Suppressor macrophage treated with lipopolysaccharide for 4 hours (primary cell): ENCODE measurements around the gene CCDC190.
A peak's percentile ranks its signal among the peaks of the same experiment; 100 is the strongest.
"Not testable (repeated sequence)": the region's sequence is repeated elsewhere in the genome, so short reads cannot be mapped to it uniquely, and the experiment has no call there.

ENCODE experiments used
- DNase-seq: peaks from one replicate; pipeline ENCODE4 v3.0.0-alpha.2; 2020

CCDC190 gene

DNA sequence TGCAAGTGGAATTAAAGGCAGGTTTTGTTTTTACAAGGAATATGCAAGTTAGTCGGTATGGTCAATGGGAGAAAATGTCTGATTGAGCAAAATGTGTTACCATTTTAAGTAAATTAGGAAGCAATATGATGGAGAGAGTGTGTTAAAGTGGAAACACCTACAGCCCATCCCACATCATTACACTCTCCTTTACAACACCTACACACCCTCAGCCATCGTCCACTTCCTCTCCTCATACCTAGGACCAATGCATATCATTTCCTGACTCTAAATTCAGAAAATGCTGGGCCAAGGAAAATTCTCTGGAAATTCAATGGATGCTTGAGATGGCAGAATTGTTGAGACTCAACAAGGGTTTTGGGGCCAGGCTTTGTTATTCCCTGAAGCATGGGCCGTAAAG lies 16.4 kb upstream of the CCDC190 start:
- no peak for DNase-seq

DNA sequence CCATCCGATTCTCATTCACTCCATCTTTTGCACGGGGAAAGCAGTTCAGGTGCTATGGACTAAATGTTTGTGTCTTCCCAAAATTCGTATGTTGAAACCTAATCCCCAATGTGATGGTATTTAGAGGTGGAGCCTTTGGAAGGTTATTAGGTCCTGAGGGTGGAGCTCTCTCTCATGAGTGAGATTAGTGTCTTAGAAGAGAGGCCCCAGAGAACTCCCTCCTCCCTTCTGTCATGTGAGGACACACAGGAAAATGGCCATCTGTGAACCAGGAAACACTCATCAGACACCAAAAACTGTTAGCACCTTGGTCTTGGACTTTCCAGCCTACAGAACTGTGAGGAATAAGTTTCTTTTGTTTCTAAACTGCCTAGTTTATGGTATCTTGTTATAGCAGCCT lies 15.8 kb upstream of the CCDC190 start:
- no peak for DNase-seq

DNA sequence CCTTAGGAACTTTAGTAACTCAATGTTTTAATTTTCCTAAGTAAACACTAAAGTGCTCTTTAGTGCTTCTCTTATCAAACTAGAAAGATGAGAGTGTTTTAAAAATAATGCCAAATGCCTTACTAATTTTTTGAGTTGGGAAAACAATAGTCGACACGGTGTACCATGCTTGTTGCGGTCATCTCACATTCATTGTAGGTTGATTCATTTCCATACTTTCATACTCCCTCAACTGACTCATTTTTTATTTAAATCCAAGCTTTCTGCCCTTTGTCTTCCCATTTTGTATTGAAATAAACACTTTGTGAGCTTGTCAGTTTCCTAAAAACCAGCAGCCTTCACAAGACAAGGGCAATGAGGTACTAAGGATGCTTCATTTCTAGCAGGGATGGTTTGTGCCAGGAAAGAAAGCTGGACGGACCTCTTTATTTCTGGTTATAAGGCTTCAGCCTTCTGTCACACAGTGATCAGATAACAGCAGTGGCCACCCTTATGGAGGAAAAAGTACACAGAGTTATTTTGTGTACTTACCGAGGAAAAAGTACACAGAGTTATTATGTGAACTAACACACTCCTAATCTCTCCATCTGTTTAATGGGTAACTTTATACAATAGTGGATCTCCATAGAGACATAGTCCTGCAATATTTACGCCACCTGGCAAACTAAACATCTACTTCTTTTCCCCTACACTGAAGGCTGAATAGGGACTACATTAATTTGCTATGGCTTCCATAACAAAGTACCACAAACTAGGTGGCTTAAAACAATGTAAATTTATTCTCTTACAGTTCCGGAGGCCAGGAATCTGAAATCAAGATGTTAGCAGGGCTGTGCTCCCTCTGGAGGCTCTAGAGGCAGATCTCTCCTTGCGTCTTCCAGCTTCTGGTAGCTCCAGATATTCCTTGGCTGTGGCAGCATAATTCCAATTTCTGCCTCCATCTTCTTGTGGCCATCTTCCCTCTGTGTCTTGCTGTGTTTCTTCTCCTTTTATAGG lies 13.0 kb upstream of the CCDC190 start:
- DNase-seq: no peak

DNA sequence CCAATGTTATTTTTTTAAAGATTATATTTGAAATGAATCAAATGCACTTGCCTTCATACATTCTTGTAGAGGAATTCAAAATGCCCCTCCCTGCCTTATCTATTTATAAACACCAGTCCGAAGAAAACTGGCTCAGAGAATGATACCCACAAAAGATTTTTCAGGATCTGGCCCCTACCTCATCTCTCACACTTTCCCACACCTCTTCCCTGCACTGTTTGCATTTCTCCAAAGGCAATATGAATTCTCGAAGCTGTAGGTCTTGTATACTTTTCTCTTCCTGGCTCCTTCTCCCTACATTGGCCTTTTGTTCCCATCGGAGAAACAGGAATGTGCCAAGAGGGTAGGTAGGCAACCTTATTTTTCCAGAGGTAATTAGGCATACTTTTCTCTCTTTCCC lies 12.0 kb upstream of the CCDC190 start:
- DNase-seq: no peak

DNA sequence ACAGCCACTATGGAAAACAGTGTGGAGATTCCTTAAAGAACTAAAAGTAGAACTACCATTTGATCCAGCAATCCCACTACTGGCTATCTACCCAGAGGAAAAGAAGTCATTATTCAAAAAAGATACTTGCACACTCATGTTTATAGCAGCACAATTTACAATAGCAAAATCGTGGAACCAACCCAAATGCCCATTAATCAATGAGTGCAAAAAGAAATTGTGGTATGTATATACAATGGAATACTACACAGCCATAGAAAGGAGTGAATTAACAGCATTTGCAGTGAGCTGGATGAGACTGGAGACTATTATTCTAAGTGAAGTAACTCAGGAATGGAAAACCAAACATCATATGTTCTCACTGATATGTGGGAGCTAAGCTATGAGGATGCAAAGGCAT lies 10.4 kb upstream of the CCDC190 start:
- not testable (repeated sequence) for DNase-seq

DNA sequence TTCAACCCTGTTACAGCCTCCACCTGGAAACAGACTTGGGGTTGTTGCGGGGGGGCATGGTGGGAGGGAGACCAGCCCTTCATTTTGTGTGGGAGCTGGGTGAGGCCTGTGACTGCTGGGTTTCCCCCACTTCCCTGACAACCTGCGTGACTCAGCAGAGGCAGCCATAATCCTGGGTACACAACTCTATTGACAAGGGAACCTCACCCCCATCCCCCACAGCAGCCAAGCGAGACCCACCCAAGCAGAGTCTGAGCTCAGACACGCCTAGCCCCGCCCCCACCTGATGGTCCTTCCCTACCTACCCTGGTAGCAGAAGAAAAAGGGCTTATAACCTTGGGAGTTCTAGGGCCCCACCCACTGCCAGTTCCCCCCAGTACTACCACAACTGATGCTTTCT lies 8.0 kb upstream of the CCDC190 start:
- DNase-seq: no peak

DNA sequence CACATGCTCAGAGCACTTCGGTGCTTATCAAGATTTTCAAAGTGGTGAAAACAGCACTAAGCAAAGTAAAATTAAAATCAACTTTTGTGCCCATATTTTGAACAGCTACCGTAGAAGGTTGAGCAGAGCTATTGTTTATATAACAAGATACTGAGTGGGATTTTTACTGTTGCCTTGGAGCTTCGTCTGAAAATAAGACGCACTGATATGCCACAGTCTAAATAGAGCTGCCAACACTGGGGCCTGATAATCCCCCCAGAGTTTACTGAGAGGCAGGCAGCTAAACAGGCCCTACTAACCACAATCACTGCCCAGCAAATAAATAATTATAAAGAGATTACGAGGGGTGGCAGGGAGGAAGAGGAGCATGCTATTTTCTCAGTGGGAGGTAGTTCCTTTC lies 650 bp upstream of the CCDC190 start:
- DNase-seq: no peak

DNA sequence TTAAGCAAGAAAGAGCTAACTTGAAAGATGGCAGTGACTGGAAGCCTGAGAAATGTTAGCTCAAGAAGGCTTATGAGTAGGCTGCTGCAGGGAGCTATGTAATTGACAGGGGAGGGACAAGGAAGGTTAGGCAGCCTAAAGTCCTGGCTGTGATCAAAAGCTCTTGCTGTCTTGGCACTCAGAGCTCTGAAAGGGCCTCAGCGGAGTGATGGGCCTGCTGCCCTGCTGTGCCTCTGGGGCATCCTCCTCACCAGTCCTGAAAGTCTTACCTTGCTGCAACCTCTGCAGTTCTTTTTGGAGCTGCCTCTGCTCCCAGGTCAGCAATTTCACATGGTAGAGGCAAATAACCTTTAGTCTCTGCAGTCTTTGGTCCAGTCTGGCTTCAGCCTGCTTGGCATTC lies 1.8 kb downstream of the CCDC190 start:
- no peak for DNase-seq

DNA sequence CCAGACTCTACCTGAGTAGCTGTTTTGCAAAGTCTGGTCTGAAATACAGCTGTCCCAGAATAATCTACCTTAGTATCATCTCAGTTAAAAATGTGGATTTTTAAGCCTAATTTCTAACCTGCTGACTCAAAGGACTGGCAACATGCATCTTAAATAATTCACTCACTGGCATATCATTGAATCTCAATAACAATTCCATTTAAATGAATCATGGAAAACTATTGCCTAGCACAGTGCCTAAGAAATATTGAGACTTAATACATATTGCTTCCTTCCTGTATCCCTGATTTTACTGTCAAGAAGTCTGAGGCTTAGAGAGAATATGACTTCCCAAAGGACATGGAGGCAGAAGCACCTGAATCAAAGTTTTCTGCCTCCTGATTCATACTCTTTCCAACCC lies 3.1 kb downstream of the CCDC190 start:
- no peak for DNase-seq

DNA sequence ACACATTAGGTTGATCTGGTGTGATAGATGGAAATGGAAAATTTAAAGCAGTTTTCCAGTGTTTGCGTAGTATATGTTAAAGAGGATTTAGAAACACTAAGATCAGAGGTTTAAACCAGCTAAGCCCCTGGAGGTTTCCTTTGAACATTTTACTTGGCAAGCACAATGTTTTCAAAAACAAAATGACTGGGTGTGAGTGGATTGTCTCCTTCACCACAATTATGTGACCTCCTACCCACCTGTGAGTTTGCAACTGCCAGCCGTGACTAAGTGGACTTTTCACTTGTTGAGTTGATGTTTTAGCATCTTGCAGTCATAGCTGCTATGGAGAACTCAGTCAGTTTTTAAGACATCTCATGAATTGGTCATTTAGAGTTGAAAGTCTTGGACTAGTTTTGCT lies 4.7 kb downstream of the CCDC190 start:
- no peak for DNase-seq

DNA sequence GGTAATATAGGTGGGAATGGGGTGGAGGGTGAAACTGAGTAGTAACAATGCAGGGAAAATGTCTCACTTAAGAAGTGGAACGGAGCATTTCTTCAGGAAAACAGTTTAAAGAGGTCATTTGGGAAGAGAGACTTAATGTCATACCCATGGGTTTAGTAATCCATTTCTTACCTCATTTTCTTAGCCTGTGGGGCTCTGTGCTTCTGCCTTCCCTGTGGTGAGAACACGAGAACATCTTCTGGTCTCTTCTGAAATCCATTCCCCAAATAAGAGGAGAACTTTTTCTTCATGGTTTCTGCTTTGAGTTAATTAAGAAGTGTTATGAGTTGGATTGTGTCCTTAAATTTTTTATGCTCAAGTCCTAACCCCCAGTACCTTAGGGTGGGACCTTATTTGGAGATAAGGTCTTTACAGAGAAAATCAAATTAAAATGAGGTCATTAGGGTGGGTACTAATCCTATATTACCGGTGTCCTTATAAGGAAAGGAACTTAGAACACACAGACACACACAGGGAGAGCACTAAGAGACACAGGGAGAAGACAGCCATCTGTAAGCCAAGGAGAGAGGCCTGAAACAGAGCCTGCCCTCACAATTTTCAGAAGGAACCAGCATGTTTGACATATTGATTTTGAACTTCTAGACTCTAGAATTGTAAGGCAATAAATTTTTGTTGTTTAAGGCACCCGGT lies 5.4 kb downstream of the CCDC190 start:
- no peak for DNase-seq

DNA sequence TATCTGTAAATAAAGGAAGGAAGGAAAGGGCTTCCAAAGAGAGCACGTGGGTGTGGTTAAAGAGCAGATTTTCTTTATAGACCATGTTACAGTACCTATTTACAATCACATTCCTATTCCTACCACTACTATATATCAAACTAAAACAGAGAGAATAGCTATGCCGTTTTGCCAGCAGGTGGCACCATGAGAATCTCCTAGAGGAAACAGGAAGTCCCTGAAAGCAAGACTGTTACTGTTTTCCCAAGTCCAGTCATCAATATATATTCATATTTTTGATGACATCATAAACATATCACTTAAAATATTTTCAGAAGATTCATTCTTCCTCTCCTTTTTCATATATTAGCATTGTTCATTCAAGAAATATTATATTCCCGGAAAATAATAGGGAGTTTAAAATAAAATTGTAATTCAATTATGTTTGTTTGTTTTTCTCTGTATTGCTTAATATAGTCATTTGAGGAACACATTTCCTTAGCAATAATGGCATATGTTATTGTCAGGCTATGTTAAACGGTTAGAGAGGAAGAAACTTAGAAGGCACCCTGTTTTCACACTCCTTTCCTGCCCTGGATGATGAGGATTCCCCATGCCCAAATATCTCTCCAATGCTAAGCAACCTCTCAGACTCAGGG lies 6.6 kb downstream of the CCDC190 start:
- peak; percentile 73 for DNase-seq

DNA sequence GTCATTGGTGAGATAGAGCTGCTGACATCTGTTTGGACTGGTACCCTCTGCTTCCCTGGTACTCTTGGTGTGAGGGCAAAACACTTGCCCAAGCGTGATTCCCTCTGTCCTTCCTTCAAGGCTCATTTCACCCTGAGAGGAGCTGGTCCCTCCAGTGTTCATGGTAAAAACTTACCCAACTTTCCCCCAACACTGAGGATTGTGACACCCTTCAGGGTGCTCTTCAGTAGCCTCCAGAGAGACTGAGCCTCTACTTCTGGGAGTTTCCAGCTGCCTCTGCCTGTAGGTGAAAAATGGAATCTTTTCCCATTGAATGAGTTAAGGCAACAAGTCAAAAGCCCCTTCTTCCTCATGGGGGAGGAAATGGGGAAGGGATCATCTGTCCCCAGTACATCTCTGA lies 9.6 kb downstream of the CCDC190 start:
- no peak for DNase-seq

DNA sequence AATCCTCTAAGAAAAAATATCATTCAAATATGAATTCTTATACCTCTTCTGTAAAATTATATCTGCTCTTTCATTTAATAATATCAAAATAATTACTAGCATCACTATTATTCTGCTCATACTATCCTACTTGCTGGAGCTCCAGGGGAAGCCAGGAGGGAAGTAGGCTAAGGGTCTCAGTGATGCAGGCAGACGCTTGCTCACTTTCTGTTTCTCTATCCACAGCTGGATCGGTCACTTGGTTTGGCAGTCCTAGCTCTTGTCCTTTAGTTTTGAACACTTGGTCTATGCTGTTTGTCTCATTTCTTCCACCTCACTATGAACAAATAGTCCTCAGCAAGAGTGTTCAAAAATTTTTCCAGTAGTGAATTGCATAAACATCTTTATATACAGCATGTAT lies 11.3 kb downstream of the CCDC190 start:
- DNase-seq: no peak

DNA sequence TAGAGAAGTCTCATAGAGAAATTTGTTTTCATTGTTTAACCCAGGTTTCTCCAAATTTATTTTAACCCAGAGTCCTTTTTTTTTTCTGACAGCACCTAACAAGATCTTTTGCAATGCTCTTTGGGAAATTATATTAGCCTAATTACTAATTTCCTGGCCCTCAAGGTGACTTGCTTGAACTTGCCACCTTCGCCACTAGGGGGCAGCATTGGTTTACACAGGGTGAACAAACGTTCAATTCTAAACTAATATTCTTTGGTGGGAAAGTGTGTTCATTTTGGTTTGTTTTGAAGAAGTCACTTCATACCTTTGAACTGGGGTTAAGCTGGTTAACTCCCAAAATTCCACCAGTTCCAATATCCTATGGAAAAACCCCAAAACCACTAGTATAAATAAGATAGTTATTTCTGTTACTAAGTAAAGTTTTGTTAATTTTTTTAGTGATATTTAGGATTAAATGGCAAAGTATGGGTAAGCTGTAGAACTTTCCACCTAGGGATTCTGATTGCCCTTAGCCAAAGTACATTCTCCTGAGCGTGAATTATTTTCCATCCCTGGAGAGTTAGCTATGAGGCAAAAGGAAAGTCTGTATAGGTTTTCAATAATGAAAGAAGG lies 13.0 kb downstream of the CCDC190 start:
- peak; percentile 82 for DNase-seq

DNA sequence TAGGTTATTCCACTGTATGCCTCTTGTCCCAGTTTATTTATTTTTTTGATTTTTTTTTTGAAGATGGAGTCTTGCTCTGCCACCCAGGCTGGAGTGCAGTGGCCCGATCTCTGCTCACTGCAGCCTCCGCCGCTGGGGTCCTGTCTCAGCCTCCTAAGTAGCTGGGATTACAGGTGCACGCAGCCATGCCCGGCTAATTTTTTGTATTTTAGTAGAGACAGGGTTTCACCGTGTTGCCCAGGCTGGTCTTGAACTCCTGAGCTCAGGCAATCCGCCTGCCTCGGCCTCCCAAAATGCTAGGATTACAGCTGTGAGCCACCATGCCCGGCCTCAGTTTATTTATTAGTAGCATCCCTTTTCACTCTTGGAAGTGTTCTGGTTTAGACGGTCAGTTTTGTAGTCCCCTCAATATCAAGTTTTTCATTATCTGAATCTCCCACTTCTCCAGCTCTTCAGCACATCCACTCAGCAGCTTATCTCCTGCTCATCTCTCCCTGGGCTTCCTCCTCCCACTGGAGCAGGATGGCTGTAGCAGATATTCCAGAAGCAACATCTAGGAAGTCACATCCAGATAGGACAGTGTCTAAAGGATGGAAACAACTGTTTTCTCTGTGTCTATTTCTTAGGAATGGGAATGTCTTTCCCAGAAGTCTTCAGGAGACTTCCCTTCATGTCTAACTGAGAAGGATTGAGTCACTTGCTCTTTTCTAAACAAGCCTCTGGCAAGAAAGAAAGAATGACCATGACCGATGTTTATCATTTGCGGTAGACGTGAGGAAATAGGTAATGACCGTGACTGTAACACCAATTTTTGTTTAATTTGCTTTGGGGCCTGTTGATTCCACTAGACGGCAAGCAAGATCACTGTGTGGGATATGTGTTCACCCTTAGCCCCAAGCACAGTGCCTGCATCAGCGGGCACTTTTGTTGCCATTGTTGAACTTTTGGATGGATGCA lies 14.4 kb downstream of the CCDC190 start:
- DNase-seq: no peak

DNA sequence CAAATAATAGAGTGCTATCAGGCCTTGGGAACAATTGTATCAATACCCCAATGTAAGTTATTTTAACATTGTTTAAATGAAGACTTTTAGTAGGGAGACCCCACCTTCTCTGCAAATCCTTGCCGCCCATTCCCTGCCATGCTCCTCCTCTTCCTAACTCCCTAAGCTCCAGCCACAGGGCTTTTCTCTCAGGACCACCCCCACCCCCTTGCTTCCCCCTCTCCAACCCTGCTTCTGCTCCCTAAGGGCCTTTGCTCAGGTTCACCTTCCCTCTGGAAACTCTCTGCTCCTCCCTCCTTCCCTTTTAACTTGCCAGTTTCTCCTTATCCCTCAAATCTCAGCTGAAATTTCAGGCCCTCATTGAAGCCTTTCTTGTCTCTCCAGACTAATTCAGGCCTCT lies 16.8 kb downstream of the CCDC190 start:
- no peak for DNase-seq

DNA sequence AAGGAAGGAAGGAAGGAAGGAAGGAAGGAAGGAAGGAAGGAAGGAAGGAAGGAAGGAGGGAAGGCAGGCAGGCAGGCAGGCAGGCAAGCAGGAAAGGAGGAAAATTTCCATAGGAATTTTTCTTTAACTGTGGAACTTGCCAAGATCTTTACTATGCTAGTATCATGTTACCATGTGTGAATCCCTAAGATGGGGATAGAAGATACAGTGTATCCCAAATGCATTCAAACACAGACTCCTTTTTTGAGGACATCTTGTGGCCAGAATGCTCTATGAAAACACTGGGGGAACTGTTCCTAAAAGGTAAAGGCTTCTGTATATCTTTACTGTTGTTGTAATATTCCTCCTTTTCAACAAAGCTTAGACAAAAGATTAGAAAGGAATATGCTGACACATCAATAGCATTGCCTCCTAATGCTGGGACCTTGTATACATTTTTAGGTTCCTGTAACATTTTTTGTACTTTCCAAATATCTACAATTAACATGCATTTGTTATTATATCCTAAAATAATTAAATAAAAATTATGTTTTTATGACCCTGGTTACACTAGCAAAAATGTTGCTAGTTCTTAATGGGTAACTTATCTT lies 20.6 kb downstream of the CCDC190 start:
- no peak for DNase-seq

DNA sequence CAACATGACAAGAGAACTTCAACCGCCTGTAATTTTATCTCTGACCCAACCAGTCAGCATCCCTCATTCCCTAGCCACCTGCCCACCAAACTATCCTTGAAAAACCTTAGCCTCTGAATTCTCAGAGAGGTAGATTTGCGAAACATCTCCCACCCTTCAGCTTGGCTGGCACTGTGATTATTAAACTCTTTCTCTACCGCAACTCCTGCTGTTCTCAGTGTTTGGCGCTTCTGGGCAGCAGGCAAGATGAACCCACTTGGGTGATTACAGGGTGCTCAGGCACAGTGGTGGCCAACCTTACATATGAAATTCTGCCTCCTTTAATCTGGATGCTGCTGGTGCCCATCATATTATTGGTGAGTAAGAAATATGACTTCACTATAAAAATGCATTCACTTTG lies 22.1 kb downstream of the CCDC190 start:
- no peak for DNase-seq

DNA sequence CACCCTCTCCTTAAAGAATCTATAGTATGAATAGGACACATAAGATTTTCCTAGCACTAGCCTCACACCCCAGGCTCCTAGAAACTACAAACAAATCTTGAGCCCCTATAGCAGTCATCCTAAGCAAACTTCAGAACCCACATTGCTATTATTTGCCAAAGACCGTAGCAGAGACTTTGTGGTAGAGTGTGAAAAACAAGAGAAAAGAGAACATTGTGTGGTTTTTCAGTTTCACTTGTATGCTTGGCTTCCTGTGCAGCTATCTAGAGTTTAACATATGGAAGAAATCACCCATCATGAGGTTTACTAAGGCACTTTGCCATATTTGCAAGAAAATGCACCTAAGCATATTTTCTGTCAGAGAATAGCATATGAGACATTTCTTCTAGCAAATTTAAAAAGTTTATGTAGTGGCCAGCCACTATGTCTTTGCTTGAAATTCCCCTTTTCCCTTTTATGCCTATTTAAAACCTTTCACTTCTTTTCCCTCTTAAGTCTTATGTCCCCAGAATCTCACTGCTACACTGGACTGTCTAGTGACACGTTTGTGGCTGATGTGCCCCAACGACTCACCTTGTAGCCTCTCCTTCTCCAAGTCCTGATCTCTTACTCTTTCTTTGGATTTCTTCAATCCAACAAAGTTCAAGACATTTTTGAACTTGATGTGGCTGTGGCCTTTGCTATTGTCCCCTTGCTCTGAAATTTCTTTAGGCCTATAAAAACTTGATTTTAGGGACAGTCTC lies 25.6 kb downstream of the CCDC190 start:
- no peak for DNase-seq

DNA sequence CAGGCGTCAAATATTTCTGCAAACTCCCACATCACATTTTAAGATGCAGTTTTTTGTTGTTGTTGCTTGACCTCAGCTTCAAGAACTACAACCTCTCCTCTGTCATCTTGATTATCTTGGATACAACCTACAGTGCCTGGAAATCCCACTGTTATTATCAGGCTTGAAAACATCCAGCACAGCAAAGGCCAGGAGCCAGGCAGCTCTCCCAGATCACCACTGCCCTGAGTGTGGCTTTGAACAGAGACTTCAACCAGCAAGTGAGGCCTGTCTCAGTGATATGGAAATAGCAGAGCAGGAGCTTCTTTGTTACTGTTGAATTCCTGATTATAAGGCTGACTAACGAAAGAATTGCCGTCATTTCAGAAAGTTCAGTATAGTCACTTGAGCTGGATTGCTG lies 28.5 kb downstream of the CCDC190 start:
- no peak for DNase-seq
